B cell (primary cell): ENCODE data around the gene HTN3. TPM values are rescaled to one million over a fixed set of nuclear protein-coding genes. Genes with fewer than 3 reads are reported as not detected.
"Not testable (repeated sequence)": the region's sequence is repeated elsewhere in the genome, so short reads cannot be mapped to it uniquely, and the experiment has no call there.

ENCODE experiments used
- ATAC-seq: fragments of 200-7000 bp; cut with Tn5 transposase; one replicate; pipeline ENCODE4 v1.10.0; 2021; ENCODE audit warnings: low read depth, mild to moderate bottlenecking, moderate number of reproducible peaks, moderate library complexity
- CTCF ChIA-PET: fragments of 350-600 bp; sonication (Branson Sonifier 250); formaldehyde crosslinking; loops from one replicate; lab custom pipeline; 2021; ENCODE audit warnings: antibody characterized with exemption, inconsistent platforms; lab: Charles Lee
- POLR2A ChIA-PET: fragments of 350-600 bp; sonication (Branson Sonifier 250); formaldehyde crosslinking; loops from one replicate; lab custom pipeline; 2021; ENCODE audit warnings: antibody characterized with exemption; lab: Charles Lee
- DNase-seq: peaks from one replicate; pipeline ENCODE4 v3.0.0; 2013
- H2AFZ ChIP-seq: 2 replicates; pipeline ENCODE4 v1.6.1; 2012; ENCODE audit warnings: mild to moderate bottlenecking, low read depth, low read length; ENCODE audit not compliant: insufficient read depth, poor library complexity, severe bottlenecking
- H3K27ac ChIP-seq, 2 donors: 1 replicate in 1 of 2; 2 replicates in 1 of 2; pipeline ENCODE4 v1.5.1; 2012 to 2013; ENCODE audit warnings: low read length in 2 of 2, mild to moderate bottlenecking in 2 of 2, moderate library complexity in 1 of 2
- H3K27me3 ChIP-seq, 4 experiments: fragments of 200-600 bp in 1 of 4; sonication (generic) in 1 of 4; replicated peaks in 1 of 4; 1 replicate in 2 of 4; 2 replicates in 2 of 4; pipeline versions ENCODE4 v1.6.1 to v1.7.0; 2013 to 2016; ENCODE audit warnings: low read length in 3 of 4, mild to moderate bottlenecking in 2 of 4, mixed read lengths in 1 of 4, moderate library complexity in 1 of 4; ENCODE audit not compliant: insufficient read depth in 4 of 4, control insufficient read depth in 3 of 4; ENCODE audit errors: control extremely low read depth in 1 of 4
- H3K36me3 ChIP-seq, 2 experiments: replicated peaks in 1 of 2; 1 replicate in 1 of 2; 2 replicates in 1 of 2; pipeline versions ENCODE4 v1.6.1 to v1.7.1; 2013; ENCODE audit warnings: low read length in 1 of 2; ENCODE audit not compliant: insufficient read depth in 2 of 2, control insufficient read depth in 1 of 2; ENCODE audit errors: control extremely low read depth in 1 of 2, extremely low read depth in 1 of 2
- H3K4me1 ChIP-seq, 2 donors: fragments of 200-600 bp in 1 of 2; sonication (generic) in 1 of 2; 1 replicate in 1 of 2; 2 replicates in 1 of 2; pipeline versions ENCODE4 v1.5.1 to v1.6.1; 2013 to 2017; ENCODE audit warnings: low read length in 2 of 2; ENCODE audit not compliant: control insufficient read depth in 2 of 2, insufficient read depth in 2 of 2
- H3K4me2 ChIP-seq: replicated peaks from 2 replicates; pipeline ENCODE3; 2012; ENCODE audit warnings: mild to moderate bottlenecking, low read depth, low read length; ENCODE audit not compliant: poor library complexity, severe bottlenecking
- H3K4me3 ChIP-seq, 5 experiments: fragments of 200-600 bp in 1 of 5; sonication (generic) in 1 of 5; 1 replicate in 3 of 5; 2 replicates in 2 of 5; pipeline versions ENCODE4 v1.5.1 to v1.7.0; 2011 to 2016; ENCODE audit warnings: low read length in 4 of 5, mild to moderate bottlenecking in 4 of 5, low read depth in 2 of 5, control low read depth in 1 of 5, moderate library complexity in 1 of 5; ENCODE audit not compliant: insufficient read depth in 1 of 5; ENCODE audit errors: control extremely low read depth in 1 of 5, extremely low read depth in 1 of 5
- H3K79me2 ChIP-seq: fragments of 200-600 bp; sonication (generic); one replicate; pipeline ENCODE4 v1.6.0; 2016; ENCODE audit warnings: low read length; ENCODE audit not compliant: control insufficient read depth, insufficient read depth
- H3K9ac ChIP-seq: fragments of 200-600 bp; sonication (generic); 2 replicates; pipeline ENCODE4 v1.6.1; 2017; ENCODE audit warnings: mild to moderate bottlenecking, low read length, moderate library complexity
- H3K9me3 ChIP-seq, 3 donors: one replicate each; pipeline versions ENCODE4 v1.6.1 to v1.7.1; 2013; ENCODE audit warnings: low read length in 2 of 3; ENCODE audit not compliant: control insufficient read depth in 2 of 3, insufficient read depth in 1 of 3; ENCODE audit errors: control extremely low read depth in 1 of 3
- H4K20me1 ChIP-seq: 2 replicates; pipeline ENCODE4 v1.6.0; 2012; ENCODE audit warnings: mild to moderate bottlenecking, low read length; ENCODE audit not compliant: insufficient read depth, control insufficient read depth, poor library complexity, severe bottlenecking
- H3K27ac Mint-ChIP-seq: one replicate; pipeline ENCODE4 v1.8.0; 2021; ENCODE audit warnings: mixed read lengths
- H3K27me3 Mint-ChIP-seq: one replicate; pipeline ENCODE4 v1.8.0; 2021; ENCODE audit warnings: mixed read lengths
- H3K4me1 Mint-ChIP-seq: one replicate; pipeline ENCODE4 v1.8.0; 2021; ENCODE audit warnings: mixed read lengths
- H3K4me3 Mint-ChIP-seq: one replicate; pipeline ENCODE4 v1.8.0; 2021; ENCODE audit warnings: mixed read lengths
- H3K9me3 Mint-ChIP-seq: one replicate; pipeline ENCODE4 v1.8.0; 2022; ENCODE audit warnings: mixed read lengths; ENCODE audit not compliant: insufficient read depth
- EZH2 ChIP-seq: IDR thresholded peaks from 2 replicates; pipeline ENCODE4 v1.6.1; 2012; ENCODE audit warnings: borderline replicate concordance, low read depth, mild to moderate bottlenecking, moderate library complexity, low read length; ENCODE audit not compliant: insufficient read depth, poor library complexity, severe bottlenecking
- WGBS: methylation state at CpG from one replicate; pipeline ENCODE4 v1.1.5; 2013; ENCODE audit warnings: missing lambda C conversion rate; ENCODE audit not compliant: insufficient coverage; 5-methylcytosine and 5-hydroxymethylcytosine counted together
- intact Hi-C: fragments of 100-400 bp; cut with micrococcal nuclease; formaldehyde crosslinking; loops from one replicate; pipeline ENCODE4 v1.10.0; 2022
- polyA plus RNA-seq: library from polyadenylated mRNA; depleted of rRNA; stranded (reverse); fragments of >200 nt; gene quantifications from 2 replicates; pipeline ENCODE4 v1.2.3, GENCODE V29; 2012
- total RNA-seq, 2 donors: library from RNA; stranded (reverse); fragments of 120-200 nt in 1 of 2; gene quantifications; 1 replicate in 1 of 2; 2 replicates in 1 of 2; pipeline versions ENCODE4 v1.2.3 to v1.2.4, GENCODE V29; 2013 to 2022
- TF ChIP-seq, protein P1 (sequence below): fragments of 200-600 bp; IDR thresholded peaks from one replicate; pipeline ENCODE4 v1.8.0; 2022; ENCODE audit warnings: antibody characterized with exemption, mild to moderate bottlenecking

HTN3 gene
- total and polyA plus RNA-seq, 2 donors (not counting 1 experiment from before 2014, with no cell fraction given) = not detected

DNA sequence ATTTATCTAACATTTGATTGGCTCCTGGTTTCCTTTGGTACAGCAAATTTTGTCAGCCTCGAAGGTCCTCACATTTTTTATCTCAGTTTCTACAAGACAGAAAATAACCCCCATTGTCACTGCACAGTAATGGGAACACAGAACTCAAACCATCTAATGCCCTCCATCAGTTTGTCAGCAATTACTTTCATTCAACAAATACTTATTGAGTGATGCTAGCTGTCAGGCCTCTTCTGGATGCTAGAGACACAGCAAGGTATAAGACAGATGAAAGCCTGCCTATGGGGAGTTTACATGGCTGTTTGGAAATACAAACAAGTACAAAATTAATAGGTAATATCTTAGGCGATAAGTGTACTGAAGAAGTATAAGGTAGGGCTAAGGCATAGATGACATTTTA, 5.0 kb upstream of the HTN3 start:
- H3K4me1 Mint-ChIP-seq = no peaks in the 10 kb centered on the region
- H3K9me3 Mint-ChIP-seq = no peaks in the 10 kb centered on the region
- no peak overlapping the region for H3K4me3 Mint-ChIP-seq
- WGBS = 100% methylated on average over 1 of the region's 2 CpGs
- Histone ChIP-seq H3K4me2 (no peak overlapping the region), H3K9me3 (no peaks in the 10 kb centered on the region), H3K79me2 (no peaks in the 10 kb centered on the region), H4K20me1 (no peaks in the 10 kb centered on the region), H2AFZ (no peak overlapping the region), H3K27me3 (no peaks in the 10 kb centered on the region), H3K4me1 (no peaks in the 10 kb centered on the region), H3K9ac (no peak overlapping the region), H3K36me3 (no peaks in the 10 kb centered on the region), H3K4me3 (no peak overlapping the region), H3K27ac (no peak overlapping the region)
- TF ChIP-seq, protein P1, sequence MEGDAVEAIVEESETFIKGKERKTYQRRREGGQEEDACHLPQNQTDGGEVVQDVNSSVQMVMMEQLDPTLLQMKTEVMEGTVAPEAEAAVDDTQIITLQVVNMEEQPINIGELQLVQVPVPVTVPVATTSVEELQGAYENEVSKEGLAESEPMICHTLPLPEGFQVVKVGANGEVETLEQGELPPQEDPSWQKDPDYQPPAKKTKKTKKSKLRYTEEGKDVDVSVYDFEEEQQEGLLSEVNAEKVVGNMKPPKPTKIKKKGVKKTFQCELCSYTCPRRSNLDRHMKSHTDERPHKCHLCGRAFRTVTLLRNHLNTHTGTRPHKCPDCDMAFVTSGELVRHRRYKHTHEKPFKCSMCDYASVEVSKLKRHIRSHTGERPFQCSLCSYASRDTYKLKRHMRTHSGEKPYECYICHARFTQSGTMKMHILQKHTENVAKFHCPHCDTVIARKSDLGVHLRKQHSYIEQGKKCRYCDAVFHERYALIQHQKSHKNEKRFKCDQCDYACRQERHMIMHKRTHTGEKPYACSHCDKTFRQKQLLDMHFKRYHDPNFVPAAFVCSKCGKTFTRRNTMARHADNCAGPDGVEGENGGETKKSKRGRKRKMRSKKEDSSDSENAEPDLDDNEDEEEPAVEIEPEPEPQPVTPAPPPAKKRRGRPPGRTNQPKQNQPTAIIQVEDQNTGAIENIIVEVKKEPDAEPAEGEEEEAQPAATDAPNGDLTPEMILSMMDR = no peak
- TF ChIP-seq EZH2 = no peak
- ATAC-seq (no peak), DNase-seq (no peak)
- ChIA-PET CTCF (no interaction called here), POLR2A (no interaction called here)
- intact Hi-C loops = no loop called here
- no peaks in the 10 kb centered on the region for H3K27me3 Mint-ChIP-seq
- H3K27ac Mint-ChIP-seq = no peak overlapping the region

DNA sequence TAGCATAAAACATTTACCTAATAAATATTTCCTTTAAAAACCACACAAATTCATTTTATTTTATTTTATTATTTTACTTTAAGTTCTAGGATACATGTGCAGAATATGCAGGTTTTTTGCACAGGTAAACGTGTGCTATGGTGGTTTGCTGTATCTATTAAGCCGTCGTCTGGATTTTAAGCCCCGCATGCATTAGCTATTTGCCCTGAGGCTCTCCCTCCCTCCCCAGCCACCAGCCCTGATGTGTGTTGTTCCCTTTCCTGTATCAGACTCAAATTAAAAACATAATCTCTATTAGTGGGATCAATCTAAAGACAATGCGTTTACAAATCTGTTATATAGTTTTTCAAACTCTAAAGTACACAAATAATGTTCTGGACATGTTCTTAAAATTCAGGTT, 1.2 kb upstream of the HTN3 start:
- no peak for ATAC-seq
- H3K27ac Mint-ChIP-seq = no peak overlapping the region
- no peaks in the 10 kb centered on the region for H3K36me3 ChIP-seq
- intact Hi-C loops = no loop called here
- no peaks in the 10 kb centered on the region for H3K9me3 Mint-ChIP-seq
- H3K4me1 Mint-ChIP-seq = no peaks in the 10 kb centered on the region
- no peak overlapping the region for H3K9ac ChIP-seq
- no peaks in the 10 kb centered on the region for H3K4me1 ChIP-seq
- no peak overlapping the region for H2AFZ ChIP-seq
- no peak overlapping the region for H3K4me3 ChIP-seq
- H3K79me2 ChIP-seq = no peaks in the 10 kb centered on the region
- H3K27me3 Mint-ChIP-seq = no peaks in the 10 kb centered on the region
- ChIA-PET POLR2A (no interaction called here), CTCF (no interaction called here)
- H3K4me3 Mint-ChIP-seq = no peak overlapping the region
- H4K20me1 ChIP-seq = no peaks in the 10 kb centered on the region
- DNase-seq = no peak
- TF ChIP-seq EZH2 = no peak
- TF ChIP-seq, protein P1 = no peak
- H3K4me2 ChIP-seq = no peak overlapping the region
- no peak overlapping the region for H3K27ac ChIP-seq
- no peaks in the 10 kb centered on the region for H3K9me3 ChIP-seq
- no CpG with 5 or more reads among the region's 5 CpGs for WGBS
- H3K27me3 ChIP-seq = no peaks in the 10 kb centered on the region

DNA sequence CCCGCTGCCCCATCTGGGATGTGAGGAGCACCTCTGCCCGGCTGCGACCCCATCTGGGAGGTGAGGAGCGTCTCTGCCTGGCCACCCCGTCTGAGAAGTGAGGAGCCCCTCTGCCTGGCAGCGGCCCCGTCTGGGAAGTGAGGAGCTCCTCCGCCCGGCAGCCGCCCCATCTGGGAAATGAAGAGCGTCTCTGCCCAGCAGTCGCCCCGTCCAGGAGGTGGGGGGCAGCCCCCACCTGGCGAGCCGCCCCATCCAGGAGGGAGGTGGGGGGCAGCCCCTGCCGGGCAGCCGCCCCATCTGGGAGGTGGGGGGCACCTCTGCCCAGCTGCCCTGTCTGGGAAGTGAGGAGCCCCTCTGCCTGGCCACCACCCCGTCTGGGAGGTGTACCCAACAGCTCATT, 9.3 kb downstream of the HTN3 start:
- H3K27me3 ChIP-seq, H3K9me3 ChIP-seq, POLR2A ChIA-PET, ATAC-seq, H3K9me3 Mint-ChIP-seq, H3K36me3 ChIP-seq, H3K4me2 ChIP-seq, H3K4me1 Mint-ChIP-seq, H3K27me3 Mint-ChIP-seq, H3K9ac ChIP-seq, H3K27ac ChIP-seq, H2AFZ ChIP-seq, H3K4me1 ChIP-seq, H3K4me3 ChIP-seq, CTCF ChIA-PET, H3K79me2 ChIP-seq, H3K27ac Mint-ChIP-seq, H4K20me1 ChIP-seq, H3K4me3 Mint-ChIP-seq, intact Hi-C loops, DNase-seq: not testable (repeated sequence)
- WGBS = 93% methylated on average over 15 of the region's 18 CpGs
